HG02571 (cell line): ENCODE data around the gene SMURF1.
"Not testable (repeated sequence)": the region's sequence is repeated elsewhere in the genome, so short reads cannot be mapped to it uniquely, and the experiment has no call there.

Experiments
- ATAC-seq: cut with Tn5 transposase; IDR thresholded peaks from one replicate; pipeline ENCODE4 v1.9.1; 2021; ENCODE audit warnings: mild to moderate bottlenecking, moderate library complexity; ENCODE audit not compliant: unreplicated experiment

Gene SMURF1

GRCh38 chr7:99061001-99061776 lies 82.7 kb downstream of the SMURF1 start:
- no peak for ATAC-seq

GRCh38 chr7:99054781-99055180 lies 89.1 kb downstream of the SMURF1 start:
- no peak for ATAC-seq

DNA sequence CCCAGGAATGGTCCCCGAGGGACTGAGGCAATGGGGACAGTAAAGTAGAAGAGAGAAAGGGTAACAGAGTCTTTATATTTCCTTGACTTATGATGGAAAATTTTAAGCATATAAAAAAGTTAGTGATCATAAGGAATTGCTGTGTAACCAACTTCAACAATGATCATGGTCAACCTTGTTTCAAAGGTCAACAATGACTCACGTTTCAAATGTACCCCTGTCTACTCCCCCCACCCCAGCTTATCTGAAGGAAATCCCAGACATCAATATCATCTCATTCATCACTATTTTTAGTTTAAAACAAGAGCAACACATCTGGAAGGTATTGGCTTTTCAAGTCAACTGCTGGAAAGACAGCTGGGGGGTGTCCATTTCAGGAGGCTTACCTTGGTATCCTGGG lies 92.9 kb downstream of the SMURF1 start:
- no peak for ATAC-seq

GRCh38 chr7:99047526-99048077 lies 96.3 kb downstream of the SMURF1 start:
- no peak for ATAC-seq

GRCh38 chr7:99046722-99047121 lies 97.2 kb downstream of the SMURF1 start:
- ATAC-seq: no peak

- ATAC-seq: not testable (repeated sequence)
Measured at GRCh38 chr7:99046262-99046661, 97.6 kb downstream of the SMURF1 start.

- ATAC-seq: not testable (repeated sequence)
Measured at GRCh38 chr7:99044858-99045257, 99.0 kb downstream of the SMURF1 start.

DNA sequence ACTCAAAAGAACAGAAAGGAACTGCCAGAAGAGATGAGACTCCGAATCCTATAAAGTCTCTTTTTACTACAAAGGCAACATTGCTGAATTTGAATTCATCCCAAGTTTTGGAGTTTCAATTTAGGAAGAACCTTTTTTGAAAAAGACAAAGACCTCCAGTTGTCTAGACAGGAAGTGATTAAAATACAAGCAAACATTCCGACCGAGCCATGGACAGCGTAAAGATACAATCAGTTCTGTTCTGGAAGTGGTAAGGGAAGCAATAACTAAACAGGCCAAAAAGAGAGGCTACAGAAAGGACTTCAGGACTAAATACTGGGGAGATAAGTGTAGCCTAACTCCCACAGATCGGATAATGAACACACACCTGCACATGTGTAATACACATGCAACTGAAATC lies 101.0 kb downstream of the SMURF1 start:
- ATAC-seq: no peak

GRCh38 chr7:99041526-99041925 lies 102.4 kb downstream of the SMURF1 start:
- no peak for ATAC-seq

DNA sequence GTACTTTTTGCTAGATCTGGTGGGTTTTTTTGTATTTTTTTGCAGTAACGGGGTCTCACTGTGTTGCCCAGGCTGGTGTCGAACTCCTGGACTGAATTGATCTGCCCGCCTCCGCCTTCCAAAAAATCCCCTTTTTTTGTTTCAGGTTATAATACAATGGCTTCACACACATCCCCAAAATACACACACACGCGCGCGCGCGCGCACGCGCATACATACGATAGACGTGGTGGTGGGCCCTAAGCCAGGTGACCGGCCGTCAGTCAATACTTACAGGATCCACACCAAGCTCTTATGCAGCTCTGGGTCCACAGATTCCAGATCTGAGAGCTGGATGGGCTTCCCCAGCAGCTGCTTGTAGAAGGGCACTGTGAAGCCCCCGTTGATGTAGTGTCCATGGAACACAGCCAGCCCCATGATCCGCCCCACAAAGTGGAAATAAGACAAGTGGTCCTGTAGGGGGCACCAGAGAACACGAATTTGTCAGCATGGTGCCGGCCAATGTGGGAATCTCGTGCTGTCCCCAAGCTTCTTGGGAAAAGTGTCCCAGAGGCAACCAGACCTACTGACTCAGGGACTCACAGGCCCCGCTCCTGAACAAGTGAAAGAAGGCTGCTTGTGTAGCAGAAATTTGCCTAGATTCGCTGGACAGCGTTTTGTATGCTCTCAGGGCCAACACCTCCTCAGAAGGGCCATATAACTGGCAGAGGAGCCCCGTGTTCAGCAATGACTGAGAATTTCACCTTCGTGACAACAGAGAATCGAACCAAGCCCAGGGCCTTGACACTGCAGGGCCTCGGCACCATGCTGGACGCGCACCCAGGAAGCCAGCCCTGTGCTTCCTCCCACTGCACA lies 103.6 kb downstream of the SMURF1 start:
- ATAC-seq: no peak

GRCh38 chr7:99039384-99039891 lies 104.5 kb downstream of the SMURF1 start:
- ATAC-seq: no peak

DNA sequence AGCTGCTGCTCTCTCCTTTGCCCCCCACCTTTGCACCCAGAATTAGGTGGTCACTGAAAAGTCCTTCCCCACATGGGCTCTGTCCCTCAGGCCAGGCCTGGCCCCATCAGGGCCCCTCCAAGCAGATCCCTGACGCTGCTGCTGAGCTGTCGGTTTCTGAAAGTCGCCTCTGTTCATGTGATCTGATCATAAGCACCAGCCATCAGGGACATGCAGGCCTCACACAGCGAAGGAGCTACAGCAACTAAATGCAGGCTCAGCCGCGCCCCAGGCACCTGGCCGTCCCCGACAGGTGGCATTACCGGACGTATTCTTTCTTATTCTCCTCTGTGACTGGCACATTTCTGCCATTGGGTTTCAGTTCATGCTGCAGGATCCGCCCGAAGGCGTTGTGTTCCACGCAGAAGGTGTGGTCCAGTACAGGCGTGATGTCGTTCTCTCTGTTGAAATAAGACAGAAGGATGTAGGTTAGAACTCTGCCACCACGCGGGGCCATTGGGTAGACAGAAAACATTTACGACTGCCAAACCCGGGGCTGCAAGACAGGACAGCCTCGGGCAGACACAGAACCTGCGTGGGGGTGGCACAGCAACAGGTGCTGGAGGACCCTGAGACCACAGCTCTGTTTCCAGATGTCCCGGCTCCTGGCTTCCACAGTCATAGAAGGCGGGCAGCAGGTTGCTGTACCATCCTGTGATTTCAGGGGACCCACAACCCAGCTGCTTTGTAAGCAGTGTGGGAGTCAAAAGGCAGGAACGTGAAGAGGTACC lies 105.6 kb downstream of the SMURF1 start:
- no peak for ATAC-seq

- ATAC-seq: no peak
Measured at GRCh38 chr7:99037327-99037940, 106.5 kb downstream of the SMURF1 start.

DNA sequence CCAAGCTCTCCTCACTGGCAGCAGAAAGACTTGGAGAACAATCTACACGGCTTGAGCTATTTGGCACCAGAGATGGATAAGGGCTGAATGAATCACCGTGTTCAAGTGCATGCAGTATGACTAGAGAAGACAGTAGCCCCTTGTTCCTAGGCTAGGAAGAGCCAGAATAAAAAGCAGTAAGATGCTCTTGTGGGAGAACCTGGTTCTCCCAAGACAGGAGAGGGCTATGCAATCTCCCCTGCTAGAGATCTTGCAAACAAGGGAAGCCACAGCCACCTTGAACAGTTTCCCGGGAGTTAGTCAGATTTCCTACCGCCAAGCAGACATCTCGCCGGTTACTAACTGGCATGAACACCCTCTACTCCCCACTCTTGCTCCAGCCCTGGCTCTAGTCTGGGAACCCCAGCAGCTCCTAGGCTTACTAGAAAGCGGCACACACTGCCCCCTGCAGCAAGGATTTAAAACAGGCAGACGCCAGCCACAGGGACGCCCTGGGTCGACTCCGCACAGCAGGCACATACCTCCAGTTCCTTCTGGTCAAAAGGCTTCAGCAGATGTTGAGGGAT lies 107.3 kb downstream of the SMURF1 start:
- ATAC-seq: no peak

GRCh38 chr7:99035723-99036545 lies 108.0 kb downstream of the SMURF1 start:
- ATAC-seq: no peak

DNA sequence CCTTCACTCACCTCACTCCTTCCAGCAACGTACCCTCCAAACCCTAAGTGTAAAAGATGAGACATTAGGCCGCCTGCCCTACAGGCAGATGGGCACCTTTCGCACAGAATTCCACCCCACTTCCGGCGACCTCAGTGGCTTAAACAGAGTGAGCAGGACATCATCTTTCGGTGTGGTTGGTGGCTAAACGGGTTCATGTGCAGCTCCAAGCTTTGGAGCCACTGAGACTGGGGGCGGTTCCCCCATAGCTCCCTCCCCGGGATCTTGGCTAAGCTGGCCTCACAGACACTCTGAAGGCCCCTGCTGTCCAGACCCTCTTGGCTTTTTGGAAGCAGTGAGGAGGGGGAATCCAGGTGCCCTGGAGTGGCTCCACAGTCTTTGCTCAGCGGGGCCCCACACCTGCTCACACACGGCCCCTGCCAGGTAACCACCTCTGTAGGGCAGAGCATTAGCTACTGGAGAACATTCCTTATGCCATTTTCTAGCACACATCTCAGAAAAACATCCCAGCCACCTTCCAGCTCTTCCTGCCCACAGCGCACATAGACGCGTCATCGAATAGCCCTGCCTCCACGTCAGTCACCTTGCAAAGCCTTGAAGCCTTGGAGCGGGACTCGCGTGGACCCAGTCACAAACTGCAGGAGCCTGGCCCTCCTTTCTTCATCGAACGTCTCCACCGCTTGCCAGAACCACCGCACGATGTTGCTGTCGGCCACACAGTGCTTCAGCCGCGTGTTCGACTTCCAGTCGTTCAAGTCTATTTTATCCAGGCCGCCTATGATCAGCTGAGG lies 108.8 kb downstream of the SMURF1 start:
- ATAC-seq: no peak

- no peak for ATAC-seq
Measured at GRCh38 chr7:99033765-99034164, 110.1 kb downstream of the SMURF1 start.

- ATAC-seq: no peak
Measured at GRCh38 chr7:99032928-99033327, 111.0 kb downstream of the SMURF1 start.
